Mesenteric fat pad (tissue), 1 donor: ENCODE results near the gene ACACA. TPM values are rescaled to one million over a fixed set of nuclear protein-coding genes. Genes with fewer than 3 reads are reported as not detected.

ENCODE experiments used
- DNase-seq: peaks from one replicate; pipeline ENCODE4 v3.0.0-alpha.2; 2020; ENCODE audit warnings: low spot score
- total RNA-seq: library from RNA; stranded (reverse); fragmentation: NEBNext Ultra II Directional; extraction: Animal tissue kit (Norgen Biotek cat#: 25700); gene quantifications from one replicate; pipeline ENCODE4 v1.2.1, GENCODE V29; 2021
- donor health status: DM: yes; HTN: yes; CAD: no.

The ACACA gene
- total RNA-seq, 1 donor from 2014 or later: 59.1 TPM

DNA sequence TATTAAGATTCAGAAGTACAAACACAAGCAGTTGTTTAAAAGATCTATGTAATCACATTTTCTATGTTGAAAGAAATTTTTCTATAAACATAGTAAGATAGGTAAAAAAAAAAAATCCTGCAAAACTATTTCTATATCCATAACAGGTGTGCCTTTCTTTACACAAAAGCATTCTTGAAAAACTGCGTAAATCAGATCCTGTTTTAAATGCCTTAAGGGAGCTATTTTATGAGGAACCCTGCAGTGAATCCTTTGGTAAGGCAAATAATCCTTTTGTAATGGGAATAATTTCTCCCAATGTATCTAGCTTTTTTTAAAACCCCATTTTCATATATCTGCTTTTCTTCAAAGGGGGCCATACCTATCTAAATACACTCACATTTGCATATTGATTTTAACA, 300.6 kb downstream of the ACACA start:
- DNase-seq: no peak

DNA sequence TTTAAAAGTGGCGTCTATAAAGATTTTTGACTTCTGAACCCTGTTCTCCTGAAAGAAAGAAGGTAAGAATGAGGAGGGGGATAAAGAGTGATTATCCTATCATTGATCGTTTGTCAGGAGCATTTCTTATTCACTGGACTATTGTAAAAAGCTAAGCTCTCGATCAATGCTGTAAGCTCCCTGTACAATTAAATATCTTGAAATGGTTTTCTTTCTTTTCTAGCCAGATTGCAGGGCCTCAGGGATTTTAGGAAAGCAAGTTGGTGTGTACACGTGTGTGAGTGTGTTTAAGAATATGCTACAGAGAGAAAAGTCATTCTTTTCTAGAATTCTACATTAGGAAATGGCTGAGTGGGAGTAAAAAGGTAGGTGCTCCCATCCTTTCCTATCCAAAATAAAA, 303.4 kb downstream of the ACACA start:
- DNase-seq: no peak

DNA sequence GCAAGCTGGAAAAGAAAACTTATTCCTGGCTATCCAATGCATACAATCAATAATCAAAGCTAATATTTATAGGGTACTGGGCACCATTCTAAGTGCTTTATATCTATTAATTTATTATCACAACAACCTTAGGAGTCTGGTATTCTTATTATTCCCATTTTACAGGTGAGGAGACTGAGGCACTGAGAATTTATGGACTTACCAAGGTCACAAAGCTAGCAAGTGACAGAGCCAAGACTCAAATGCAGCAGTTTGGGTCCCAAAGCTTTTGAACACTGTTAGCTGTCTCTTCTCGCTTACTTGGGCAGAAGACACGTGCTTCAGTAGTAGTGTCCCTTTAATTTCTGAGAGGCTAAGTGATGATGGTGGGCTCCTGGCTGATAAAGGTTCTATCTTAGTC, 305.3 kb downstream of the ACACA start:
- no peak for DNase-seq

DNA sequence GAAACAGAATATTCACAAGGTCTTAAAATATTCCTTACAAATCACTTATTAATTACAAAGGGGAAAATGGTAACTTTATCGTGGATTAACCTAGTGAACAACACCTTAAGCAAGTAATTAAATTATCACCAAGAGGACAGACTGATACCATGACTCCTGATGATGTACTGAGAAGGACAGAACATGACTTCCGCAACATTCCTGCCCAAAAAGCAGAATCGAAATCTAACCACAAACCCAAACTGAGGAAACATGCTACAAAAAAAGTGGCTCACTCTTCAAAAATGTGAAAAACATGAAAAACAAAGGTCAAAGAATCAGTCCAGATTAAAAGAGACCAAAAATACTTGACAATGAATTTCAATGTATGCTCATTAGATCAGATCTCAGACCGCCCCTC, 306.4 kb downstream of the ACACA start:
- no peak for DNase-seq

DNA sequence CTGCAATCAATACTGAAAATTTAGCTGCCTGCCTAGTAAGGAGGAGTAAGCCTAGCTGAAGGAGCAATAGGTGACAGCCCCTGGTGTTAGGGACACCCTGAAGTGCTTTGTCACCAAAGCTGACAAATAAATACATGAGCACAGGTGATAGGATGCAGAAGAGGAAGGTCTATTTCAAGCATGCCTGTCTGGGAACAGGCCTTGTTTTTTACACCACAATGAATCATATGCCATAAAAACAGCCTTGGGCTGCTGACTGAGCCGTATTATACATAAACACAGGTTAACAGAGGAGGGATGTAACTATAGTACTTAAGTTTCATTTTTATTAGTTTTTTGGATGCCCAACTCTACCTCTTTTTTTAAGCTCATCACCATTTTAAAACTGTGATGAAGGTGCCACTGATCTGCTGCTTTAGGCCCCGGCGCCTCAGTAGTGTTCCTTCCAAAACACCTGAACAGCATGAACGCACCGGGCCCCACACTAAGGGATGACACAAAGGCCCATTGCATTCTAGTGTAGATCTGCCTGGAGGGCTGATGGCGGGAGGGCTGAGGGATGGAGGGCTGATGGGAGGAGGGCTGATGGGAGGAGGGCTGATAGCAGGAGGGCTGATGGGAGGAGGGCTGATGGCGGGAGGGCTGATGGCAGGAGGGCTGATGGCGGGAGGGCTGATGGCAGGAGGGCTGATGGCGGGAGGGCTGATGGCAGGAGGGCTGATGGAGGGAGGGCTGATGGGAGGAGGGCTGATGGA, 307.5 kb downstream of the ACACA start:
- DNase-seq: no peak

DNA sequence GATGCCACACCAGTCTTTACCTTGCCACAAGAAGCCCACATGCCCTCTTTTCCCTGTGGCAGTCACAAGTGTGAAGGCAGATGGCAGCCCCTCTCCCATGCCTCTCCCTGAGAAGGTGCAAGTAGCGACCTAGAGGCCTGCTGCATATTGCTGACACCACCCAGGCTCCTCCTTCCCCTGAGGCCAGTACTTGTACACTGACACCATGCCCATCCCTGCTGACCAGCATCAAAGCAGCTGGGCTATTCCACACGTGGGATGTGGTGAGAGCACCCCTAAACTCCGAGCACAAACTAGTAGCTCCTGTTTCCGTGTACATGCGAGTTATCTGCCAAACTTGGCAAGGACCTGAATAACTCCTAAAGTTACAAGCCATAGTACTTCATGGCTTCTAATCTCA, 308.5 kb downstream of the ACACA start:
- DNase-seq: no peak

DNA sequence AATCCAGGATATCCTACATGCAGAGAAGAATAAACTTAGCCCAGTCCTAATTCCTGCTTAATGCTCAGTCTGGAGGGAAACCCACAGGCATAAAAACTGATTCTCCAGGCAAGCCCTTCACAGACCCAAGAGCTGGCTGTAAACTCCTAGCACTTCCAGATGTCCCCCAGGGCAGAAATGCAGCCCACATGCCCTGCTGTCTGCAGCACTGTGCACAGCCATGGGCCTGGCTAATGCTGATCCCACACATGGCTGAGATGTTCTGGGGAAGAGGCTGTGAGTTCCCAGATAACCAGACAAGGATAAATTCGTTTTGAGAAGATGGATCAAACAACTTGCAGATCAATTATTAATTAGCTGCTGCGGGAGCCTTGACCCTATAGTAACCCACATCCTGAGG, 309.5 kb downstream of the ACACA start:
- no peak for DNase-seq

DNA sequence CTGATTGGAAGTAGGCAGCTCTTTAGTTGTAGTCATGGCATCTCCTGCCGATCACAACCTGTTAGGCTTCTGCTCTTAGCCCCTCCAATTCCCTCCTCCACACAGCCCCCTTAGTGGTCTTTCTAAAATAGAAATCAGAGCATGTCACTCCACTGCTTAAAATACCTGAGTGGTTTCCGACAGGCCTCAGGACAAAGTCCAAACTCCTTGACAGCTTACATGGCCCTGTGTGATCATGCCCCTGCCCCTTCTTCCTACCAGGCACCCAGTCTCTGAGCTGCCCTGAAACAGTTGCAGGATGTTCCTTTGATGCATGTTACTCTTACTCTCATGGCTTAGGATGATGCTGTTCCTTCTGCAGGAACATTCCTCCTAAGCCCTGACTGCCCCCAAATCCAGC, 310.6 kb downstream of the ACACA start:
- no peak for DNase-seq

DNA sequence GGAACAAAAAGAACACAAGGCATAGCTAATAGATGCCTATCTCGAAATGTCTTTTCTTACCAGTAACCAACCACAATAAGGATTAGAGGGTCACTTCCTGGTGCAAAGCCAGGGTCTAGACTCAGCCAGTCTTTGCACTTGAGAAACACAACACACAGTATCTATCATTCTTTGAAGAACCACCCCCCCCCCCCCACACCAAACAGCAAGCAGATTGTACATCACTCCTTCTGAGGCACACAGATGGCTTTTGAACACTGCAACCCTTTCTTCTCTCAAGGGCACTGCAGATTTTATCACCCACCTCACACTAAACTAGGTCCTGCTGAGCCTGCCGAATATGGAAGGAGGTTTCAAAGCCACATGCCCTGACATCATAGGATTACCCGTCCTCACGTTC, 312.2 kb downstream of the ACACA start:
- DNase-seq: no peak

DNA sequence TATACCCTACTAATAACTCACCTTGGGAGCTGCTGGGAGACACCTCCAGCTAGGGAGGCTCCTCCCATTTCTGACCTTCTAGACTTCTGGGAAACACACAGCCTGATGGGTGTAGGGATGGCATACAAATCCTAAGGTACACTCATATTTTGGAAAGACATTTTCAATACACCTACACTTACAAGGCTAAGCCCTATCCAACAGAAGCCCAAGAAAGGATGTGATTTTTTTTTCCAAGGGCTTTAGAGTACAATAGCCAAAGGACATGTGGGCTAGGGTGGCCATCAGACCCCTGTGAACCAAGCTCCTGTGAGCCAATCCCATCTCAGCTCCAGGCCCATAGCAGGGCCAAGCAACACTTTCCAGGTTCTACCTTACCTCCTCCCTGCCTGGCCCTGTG, 313.9 kb downstream of the ACACA start:
- DNase-seq: no peak

DNA sequence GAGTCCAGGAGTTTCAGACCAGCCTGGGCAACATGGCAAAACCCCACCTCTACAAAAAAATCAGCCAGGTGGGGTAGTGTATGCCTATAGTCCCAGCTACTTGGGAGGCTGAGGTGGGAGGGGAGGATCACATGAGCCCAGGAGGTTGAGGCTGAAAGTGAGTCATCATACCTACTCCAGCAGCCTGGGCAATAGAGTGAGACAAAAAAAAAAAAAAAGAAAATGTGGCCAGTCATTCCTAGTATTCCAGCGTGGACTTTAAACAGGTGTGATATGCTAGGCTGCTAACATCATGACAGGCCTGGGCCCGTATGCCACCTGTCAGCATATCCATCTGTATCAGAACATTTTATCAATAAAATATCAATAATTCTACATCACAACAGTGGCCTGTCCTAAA, 314.6 kb downstream of the ACACA start:
- DNase-seq: no peak

DNA sequence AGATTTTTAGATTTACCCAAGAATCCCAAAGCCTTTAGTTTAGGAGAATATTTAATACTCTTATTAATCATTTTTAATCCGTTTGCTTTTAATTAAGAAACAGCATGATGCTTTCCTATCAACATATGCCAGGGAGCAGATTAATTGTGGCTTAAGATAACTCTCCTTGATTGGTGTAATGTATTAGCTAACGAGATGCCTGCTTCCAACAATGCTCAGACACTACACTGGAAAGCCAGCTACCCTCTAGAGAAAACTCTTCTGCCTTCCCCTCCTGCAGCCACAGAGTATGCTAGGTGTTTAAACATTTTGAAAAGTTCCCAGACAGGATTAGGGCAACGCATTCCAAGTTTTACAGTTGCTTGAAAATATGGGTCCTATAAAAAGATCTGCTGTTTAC, 315.7 kb downstream of the ACACA start:
- DNase-seq: no peak

DNA sequence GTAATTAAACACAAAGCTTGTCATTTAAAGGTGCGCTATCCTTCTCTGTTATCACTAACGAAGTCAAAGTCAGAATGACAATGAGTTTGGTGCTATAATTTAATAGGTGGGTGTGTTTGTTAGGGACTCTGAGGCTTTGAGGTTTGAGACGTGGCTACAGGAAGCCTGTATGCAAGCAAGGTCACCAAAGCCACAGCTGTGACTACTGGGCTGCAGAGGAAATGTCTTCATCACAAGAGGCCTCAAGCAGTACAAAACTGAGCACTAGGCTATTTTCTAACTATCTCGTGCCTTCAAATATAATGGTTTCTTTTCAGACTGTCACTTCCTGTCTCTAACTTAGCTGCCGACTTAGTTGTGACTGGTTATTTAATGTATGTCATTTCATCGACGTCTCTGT, 316.7 kb downstream of the ACACA start:
- DNase-seq: no peak

DNA sequence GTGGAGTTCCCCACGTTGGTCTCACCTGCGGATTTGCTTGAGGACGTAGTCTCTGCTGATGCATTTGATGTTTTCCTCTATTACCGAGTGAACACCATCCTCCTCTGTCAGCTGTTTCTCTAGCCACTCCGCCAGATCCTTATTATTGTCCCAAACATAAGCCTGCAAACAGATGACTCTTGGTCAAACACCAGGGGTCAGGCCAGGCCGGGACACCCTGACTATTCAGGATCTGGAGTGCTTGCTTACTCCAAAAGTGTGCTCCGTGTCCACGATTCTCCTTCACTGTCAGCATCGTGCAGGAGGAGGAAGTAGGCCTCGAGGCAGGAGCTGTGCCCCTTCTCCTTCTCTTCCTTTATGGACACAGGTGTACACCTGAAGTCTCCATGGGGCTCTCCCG, 317.7 kb downstream of the ACACA start:
- no peak for DNase-seq

DNA sequence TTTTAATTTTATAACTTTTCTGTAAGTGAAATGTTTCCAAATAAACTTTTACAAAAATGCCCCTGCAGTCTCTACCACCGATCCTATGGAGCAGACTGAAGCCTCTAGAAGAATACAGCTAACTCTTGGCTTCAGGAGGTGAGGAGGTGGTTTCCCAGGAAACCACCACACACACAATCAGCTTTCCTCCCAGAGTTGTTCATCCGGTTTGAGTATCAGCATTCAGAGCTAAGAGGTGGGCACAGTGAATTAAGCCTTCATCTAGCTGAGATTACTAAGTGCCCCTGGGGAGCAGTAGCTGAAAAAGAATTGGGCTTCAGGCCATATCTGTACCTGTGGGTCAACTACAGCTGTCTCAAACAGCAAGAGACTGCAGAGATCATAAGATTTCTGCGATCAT, 318.2 kb downstream of the ACACA start:
- DNase-seq: no peak

DNA sequence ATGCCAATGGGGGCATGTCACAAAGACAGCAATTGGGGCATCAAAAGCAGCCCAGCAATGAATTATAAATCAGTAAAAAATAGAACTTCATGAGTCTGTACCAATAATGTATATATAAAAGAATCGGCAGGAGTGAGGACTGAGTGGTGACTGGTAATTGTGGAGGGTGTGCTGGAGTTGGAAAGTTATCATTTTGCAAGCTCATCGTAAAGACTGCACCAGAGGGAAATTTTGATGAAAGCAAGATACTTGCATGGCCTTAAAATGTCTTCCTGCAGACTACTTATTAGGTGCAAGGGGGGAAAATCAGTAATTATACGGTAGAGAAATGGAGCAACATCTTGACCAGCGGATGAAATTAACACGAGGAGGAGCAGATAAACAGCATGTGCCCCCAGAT, 319.0 kb downstream of the ACACA start:
- no peak for DNase-seq

DNA sequence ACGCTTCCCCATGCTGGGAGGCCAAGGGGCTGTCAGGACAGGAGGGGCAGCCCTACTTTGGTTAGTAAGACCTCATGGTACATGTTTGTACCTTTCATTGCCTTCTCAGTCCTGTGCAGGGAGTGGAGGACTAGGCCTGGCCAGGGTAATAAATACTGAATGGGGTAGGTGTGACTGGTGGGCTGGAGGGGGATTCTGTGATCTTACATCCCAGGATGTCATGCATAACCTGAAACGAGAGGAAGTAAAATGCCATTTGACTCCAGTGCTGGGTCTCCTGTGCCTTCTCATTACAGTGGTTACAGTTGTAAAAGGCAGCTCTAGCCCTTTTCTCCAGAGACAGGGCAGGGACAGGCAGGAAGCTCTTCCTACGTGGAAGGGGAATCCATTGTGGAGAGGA, 319.7 kb downstream of the ACACA start:
- no peak for DNase-seq

DNA sequence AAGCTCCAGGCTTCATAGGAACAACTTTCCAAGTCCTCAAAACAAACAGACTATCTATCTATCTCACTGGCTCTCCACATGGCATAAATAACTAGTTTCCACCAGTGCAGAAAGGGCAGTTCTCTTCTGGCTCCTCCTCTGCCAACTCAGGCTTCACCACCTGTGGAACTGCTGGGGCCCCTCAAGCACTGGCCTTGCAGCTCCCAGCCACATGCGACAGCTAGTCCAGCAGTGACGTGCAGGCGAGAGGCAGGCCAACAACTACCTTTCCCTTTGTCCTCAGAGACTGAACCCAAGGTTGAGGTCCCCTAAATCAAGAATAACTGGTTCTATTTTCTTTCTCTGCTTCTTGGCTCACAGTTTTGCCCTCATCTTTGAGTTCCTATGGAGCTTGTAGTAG, 320.3 kb downstream of the ACACA start:
- DNase-seq: no peak

DNA sequence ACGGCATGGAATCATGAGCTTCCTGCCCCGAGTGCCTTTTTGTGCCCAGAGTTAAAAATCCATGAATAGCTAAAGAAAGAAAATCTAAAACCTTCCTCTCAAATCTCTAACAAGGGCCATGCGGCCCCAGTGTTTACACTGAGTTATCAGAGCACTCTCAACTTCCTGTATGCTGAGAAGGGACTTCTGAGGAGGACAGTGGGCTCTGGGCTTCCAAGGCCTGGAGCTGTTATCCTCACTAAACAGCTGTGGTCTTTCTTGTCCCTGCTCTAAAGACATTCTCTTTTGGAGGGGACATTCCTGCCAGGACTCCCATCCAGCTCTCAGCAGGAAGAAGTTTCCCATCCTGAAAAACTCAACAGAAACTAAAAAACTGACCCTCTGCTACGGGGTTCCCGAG, 322.3 kb downstream of the ACACA start:
- DNase-seq: no peak

DNA sequence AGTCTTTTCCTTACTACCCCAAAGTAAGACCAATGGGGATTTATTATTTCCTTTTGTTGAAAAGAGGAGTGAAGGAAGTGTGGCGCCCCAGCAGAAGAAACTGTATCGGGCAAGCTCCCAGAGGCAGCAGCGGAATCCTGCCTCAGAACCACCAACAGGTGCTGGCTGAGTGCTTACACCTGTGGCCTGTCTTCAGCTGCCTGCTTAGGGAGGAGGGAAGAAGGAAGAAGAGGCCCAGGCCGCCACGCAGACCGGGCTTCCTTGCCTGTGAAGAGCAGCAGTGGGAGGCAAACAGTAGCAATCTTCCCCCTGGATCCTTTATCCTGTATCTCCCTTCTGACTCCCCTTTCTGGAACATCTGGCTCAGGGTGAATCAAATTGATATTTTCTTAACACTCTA, 323.2 kb downstream of the ACACA start:
- DNase-seq: no peak

DNA sequence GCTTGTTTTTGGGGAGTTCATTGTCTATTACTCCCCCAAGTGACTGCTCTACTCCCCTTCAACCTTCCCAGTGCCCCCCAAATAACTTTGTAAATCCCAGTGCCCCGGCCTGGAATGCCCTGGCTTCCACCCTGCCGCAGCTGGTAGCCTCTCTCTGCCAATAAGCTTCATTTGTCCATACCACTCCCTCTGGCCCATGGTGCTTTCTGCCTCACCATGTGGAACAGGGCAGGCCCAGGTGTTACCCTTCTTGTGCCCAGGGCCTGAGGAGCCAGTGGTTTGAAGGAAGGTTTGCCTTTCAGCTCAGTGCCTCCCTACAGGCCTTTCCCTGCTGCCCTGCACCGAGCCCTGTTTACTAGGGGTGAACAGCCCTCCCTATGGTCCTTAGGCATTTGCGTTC, 323.7 kb downstream of the ACACA start:
- no peak for DNase-seq

DNA sequence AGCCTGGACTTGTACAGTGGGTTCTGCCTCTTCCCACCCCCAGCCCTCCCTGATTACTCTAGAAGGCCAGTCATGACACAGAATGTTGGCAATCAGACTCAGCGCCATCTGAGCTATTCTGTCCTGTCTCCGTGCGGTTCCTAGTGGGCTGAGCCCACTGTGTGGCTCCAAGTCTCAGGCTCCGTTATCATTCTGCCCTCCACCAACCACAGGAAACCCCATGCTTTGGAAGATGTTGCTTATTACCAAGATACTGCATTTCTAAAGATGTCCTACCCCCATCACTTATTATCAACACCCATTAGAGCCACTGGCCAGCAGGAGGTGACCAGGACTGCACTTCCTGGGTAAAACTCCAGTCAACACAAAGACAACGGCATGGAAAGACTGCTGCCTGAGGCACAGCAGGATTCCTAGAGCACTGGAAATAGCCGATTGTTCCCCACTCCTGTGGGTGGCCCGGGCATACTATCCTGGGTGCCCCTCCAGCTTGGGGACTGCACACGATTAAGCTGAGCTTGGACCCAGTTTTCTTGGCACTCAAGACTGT, 324.2 kb downstream of the ACACA start:
- no peak for DNase-seq

DNA sequence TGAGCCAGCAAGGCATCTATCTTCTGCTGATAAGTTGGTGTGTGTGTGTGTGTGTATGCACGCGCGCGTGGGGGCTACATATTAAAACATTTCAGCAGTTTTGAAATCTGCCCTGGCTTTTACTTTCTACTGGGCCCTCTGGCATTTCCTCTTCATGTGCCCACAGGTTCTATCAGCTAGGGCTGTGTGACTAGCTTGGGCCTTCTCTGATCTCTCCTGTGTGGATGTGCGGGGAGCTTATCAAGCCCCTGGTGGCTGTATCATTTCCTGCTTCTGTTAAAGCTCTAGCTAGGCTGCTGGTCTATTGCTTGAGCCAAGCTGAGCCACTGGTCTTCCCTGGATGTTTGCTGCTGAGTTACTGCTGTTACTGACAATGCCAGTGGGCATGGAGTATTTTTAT, 325.3 kb downstream of the ACACA start:
- no peak for DNase-seq

DNA sequence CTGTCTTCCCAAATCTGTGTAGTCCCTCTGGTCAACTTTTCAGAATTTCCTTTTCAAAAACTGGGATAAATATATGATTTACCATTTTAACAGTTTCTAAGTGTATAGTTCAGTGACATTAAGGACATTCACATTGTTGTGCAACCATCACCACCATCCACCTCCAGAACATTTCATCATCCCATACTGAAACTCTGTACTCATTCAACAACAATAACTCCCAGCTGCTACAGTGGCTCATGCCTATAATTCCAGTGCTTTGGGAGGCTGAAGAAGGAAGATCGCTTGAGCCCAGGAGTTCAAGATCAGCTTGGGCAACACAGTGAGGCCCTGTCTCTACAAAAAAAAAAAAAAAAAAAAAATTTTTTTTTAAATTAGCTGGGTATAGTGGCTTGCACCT, 326.9 kb downstream of the ACACA start:
- DNase-seq: no peak
